Measurements from ENCODE around the gene IL32. TPM values are rescaled to one million over a fixed set of nuclear protein-coding genes. Genes with fewer than 3 reads are reported as not detected.

IL32 gene
- total and polyA plus RNA-seq, 9 of the 15 experiments (the other 6 are each of a cell fraction or from before 2014, with no cell fraction given) = 0.21 to 2.2 (median 0.37) TPM; not detected in 3

GRCh38 chr16:3099732-3100499 is 34.5 kb downstream of the IL32 start (continued):
- TF ChIP-seq MGA (IDR thresholded peaks at IDR 0.05) = peak; percentile 71
- TF ChIP-seq ZNF79 (CRISPR knock-in tag; IDR thresholded peaks at IDR 0.05; ENCODE audit: low read depth) = no peak
- TF ChIP-seq HLTF (IDR thresholded peaks at IDR 0.05) = no peak
- peak in 1 of 2 experiments; percentile 78 for TF ChIP-seq E2F6 (IDR thresholded peaks at IDR 0.05; ENCODE audit: borderline replicate concordance in 1 of 2, extremely low read depth in 1 of 2, insufficient read depth in 1 of 2, insufficient read length in 1 of 2, low read depth in 1 of 2, low read length in 1 of 2, poor library complexity in 1 of 2, severe bottlenecking in 1 of 2)
- TF ChIP-seq RBBP5 (IDR thresholded peaks at IDR 0.05; ENCODE audit: borderline replicate concordance, insufficient read depth, low read length, poor library complexity, severe bottlenecking) = no peak
- TF ChIP-seq BDP1 (IDR thresholded peaks at IDR 0.05; ENCODE audit: insufficient read depth, insufficient read length) = no peak
- peak; percentile 56 for TF ChIP-seq SUPT5H (IDR thresholded peaks at IDR 0.05)
- TF ChIP-seq ZNF384 (IDR thresholded peaks at IDR 0.05; ENCODE audit: low read depth, low read length) = peak; percentile 88
- no peak for TF ChIP-seq ZNF696 (CRISPR knock-in tag; conservative IDR thresholded peaks at IDR 0.05)
- no peak for TF ChIP-seq CSDE1 (IDR thresholded peaks at IDR 0.05)
- 0 out of 2 replicates have a peak, but pooled peaks have one; percentile 16 for TF ChIP-seq CREM (IDR thresholded peaks at IDR 0.05; ENCODE audit: low read depth)
- TF ChIP-seq ETS2 (tag; IDR thresholded peaks at IDR 0.05; ENCODE audit: borderline replicate concordance, poor library complexity, severe bottlenecking) = no peak
- no peak for TF ChIP-seq PHF20 (IDR thresholded peaks at IDR 0.05; ENCODE audit: partially characterized antibody)
- TF ChIP-seq FIP1L1 (IDR thresholded peaks at IDR 0.05; ENCODE audit: low read depth, low read length, poor library complexity, severe bottlenecking) = no peak
- TF ChIP-seq ETV5 (CRISPR knock-in tag; IDR thresholded peaks at IDR 0.05; ENCODE audit: low read depth) = no peak
